ENCODE results near the gene UCN2.

GRCh38 chr3:48555949-48556795, 7.4 kb downstream of the UCN2 start:
- TF ChIP-seq POLR2A (IDR thresholded peaks at IDR 0.05) (no peak), CTCF (IDR thresholded peaks at IDR 0.05) (no peak)

Measured in testis (tissue), 2 donors.